ENCODE measurements around the gene PEAR1.

The PEAR1 gene

GRCh38 chr1:156860113-156860627 lies 33.3 kb upstream of the PEAR1 start:
- DNase-seq: peak; percentile 45

GRCh38 chr1:156860628-156861423 lies 32.7 kb upstream of the PEAR1 start, which contains the start of gene NTRK1:
Gene NTRK1, plus strand, starts transcription at chr1:156860865. Its CDS starts 70 bp downstream, at chr1:156860935.
- DNase-seq: peak; percentile 63

GRCh38 chr1:156862584-156862983 lies 30.9 kb upstream of the PEAR1 start:
- DNase-seq: no peak

GRCh38 chr1:156862997-156863599 lies 30.4 kb upstream of the PEAR1 start:
- no peak for DNase-seq

GRCh38 chr1:156863631-156864030 lies 29.9 kb upstream of the PEAR1 start:
- DNase-seq: no peak

- DNase-seq: no peak
These were observed 28.7 kb upstream of the PEAR1 start for GRCh38 chr1:156864796-156865195.

- no peak for DNase-seq
These were observed 28.3 kb upstream of the PEAR1 start for GRCh38 chr1:156865258-156865657.

- no peak for DNase-seq
These were observed 27.7 kb upstream of the PEAR1 start for GRCh38 chr1:156865865-156866248.

GRCh38 chr1:156866249-156866909 lies 27.1 kb upstream of the PEAR1 start:
- no peak for DNase-seq

- DNase-seq: no peak
These were observed 25.2 kb upstream of the PEAR1 start for GRCh38 chr1:156868341-156868740.

- no peak for DNase-seq
These were observed 24.1 kb upstream of the PEAR1 start for GRCh38 chr1:156869455-156869854.

GRCh38 chr1:156873659-156874058 lies 19.9 kb upstream of the PEAR1 start:
- no peak for DNase-seq

GRCh38 chr1:156874142-156874541 lies 19.4 kb upstream of the PEAR1 start:
- no peak for DNase-seq

GRCh38 chr1:156874572-156875340 lies 18.8 kb upstream of the PEAR1 start:
- DNase-seq: no peak

GRCh38 chr1:156875341-156875615 lies 18.2 kb upstream of the PEAR1 start:
- DNase-seq: no peak

- no peak for DNase-seq
These were observed 17.2 kb upstream of the PEAR1 start for GRCh38 chr1:156876281-156876680.

- DNase-seq: no peak
These were observed 15.9 kb upstream of the PEAR1 start for GRCh38 chr1:156877433-156878170.

GRCh38 chr1:156879876-156880275 lies 13.6 kb upstream of the PEAR1 start:
- no peak for DNase-seq

GRCh38 chr1:156880473-156880872 lies 13.0 kb upstream of the PEAR1 start:
- DNase-seq: no peak

GRCh38 chr1:156881101-156881500 lies 12.4 kb upstream of the PEAR1 start:
- no peak for DNase-seq

GRCh38 chr1:156881663-156882062 lies 11.9 kb upstream of the PEAR1 start:
- no peak for DNase-seq

- DNase-seq: no peak
These were observed 11.0 kb upstream of the PEAR1 start for GRCh38 chr1:156882543-156882942.

- no peak for DNase-seq
These were observed 9.6 kb upstream of the PEAR1 start for GRCh38 chr1:156883919-156884318.

Measured in NCI-H1092 (cell line).